Testis (tissue), 2 donors: ENCODE data around the gene BSN.

Experiments used
- POLR2A ChIP-seq: fragments of 450-650 bp; IDR thresholded peaks from one replicate; pipeline ENCODE4 v1.6.1; 2017; ENCODE audit warnings: antibody characterized with exemption, mild to moderate bottlenecking, moderate library complexity
- TF ChIP-seq, protein P1 (sequence below), 3 experiments: fragments of 450-650 bp in 2 of 3; fragments of 200-600 bp in 1 of 3; sonication (generic) in 1 of 3; IDR thresholded peaks; one replicate each; pipeline ENCODE4 v1.5.1; 2016 to 2019; ENCODE audit warnings: antibody characterized with exemption in 3 of 3, mild to moderate bottlenecking in 2 of 3, moderate library complexity in 1 of 3

DNA sequence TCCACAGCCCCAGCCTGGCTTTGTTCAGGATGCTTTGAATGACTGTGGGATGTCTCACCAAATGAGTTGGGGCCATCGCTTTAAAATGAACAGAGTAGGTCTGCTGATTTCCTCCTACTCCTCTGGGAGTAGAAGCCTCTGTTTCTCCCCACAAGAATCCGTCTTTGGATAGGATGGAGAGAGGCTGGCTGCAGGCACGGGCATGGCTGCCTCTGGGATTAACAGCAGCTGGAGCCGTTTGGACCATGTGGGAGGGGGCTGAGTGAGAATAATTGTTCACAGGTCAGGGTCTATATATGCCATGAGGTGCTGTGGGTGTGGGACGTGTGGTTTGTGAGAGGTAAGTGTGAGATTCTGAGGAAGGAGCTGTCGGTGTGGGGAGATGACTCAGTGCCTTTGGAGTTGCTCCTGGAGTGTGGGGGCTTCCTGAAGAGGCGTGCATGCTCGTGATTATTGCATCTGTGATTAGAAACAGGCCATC, 71.9 kb downstream of the BSN start:
- TF ChIP-seq, protein P1, sequence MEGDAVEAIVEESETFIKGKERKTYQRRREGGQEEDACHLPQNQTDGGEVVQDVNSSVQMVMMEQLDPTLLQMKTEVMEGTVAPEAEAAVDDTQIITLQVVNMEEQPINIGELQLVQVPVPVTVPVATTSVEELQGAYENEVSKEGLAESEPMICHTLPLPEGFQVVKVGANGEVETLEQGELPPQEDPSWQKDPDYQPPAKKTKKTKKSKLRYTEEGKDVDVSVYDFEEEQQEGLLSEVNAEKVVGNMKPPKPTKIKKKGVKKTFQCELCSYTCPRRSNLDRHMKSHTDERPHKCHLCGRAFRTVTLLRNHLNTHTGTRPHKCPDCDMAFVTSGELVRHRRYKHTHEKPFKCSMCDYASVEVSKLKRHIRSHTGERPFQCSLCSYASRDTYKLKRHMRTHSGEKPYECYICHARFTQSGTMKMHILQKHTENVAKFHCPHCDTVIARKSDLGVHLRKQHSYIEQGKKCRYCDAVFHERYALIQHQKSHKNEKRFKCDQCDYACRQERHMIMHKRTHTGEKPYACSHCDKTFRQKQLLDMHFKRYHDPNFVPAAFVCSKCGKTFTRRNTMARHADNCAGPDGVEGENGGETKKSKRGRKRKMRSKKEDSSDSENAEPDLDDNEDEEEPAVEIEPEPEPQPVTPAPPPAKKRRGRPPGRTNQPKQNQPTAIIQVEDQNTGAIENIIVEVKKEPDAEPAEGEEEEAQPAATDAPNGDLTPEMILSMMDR (IDR thresholded peaks at IDR 0.05), result no peak
- no peak for TF ChIP-seq POLR2A
